Endothelial cell of umbilical vein (primary cell): ENCODE measurements around the gene PRIM1. TPM values are rescaled to one million over a fixed set of nuclear protein-coding genes. Genes with fewer than 3 reads are reported as not detected.

ENCODE experiments used
- BruUV-seq: library from RNA; stranded (reverse); fragments of 400-500 nt; replicated peaks from 2 replicates; lab custom pipeline; 2021; lab: Mats Ljungman, UMichigan
- CTCF ChIA-PET: fragments of 300-600, 350-600 bp; sonication (Branson Sonifier 250); formaldehyde crosslinking; loops from one replicate; lab custom pipeline; 2021; ENCODE audit warnings: antibody characterized with exemption, inconsistent platforms; lab: Charles Lee
- POLR2A ChIA-PET: fragments of 300-600, 350-600 bp; sonication (Branson Sonifier 250); formaldehyde crosslinking; loops from one replicate; lab custom pipeline; 2021; ENCODE audit warnings: antibody characterized with exemption, inconsistent platforms; lab: Charles Lee
- DNase-seq: peaks from one replicate; pipeline ENCODE4 v3.0.0-alpha.2; 2011; ENCODE audit warnings: low read depth, low spot score
- FAIRE-seq: peaks from 2 replicates; lab custom pipeline; 2011; peaks lifted over from hg19 to GRCh38; lab: Jason Lieb, UNC
- H2AFZ ChIP-seq: 2 replicates; pipeline ENCODE4 v1.6.0; 2012; ENCODE audit warnings: low read depth, low read length, control low read depth, inconsistent platforms
- H3K27ac ChIP-seq: 2 replicates; pipeline ENCODE4 v1.5.1; 2011; ENCODE audit warnings: low read depth, mild to moderate bottlenecking, control low read depth, low read length, moderate library complexity; ENCODE audit not compliant: insufficient read depth
- H3K27me3 ChIP-seq, 2 experiments: 2 replicates each; pipeline versions ENCODE4 v1.6.0 to v1.6.1; 2011; ENCODE audit warnings: low read length in 2 of 2, mixed read lengths in 1 of 2; ENCODE audit not compliant: control insufficient read depth in 2 of 2, insufficient read depth in 2 of 2
- H3K36me3 ChIP-seq, 2 experiments: 2 replicates in 1 of 2; 3 replicates in 1 of 2; pipeline ENCODE4 v1.5.1; 2011; ENCODE audit warnings: low read length in 2 of 2, mild to moderate bottlenecking in 1 of 2, moderate library complexity in 1 of 2; ENCODE audit not compliant: control insufficient read depth in 2 of 2, insufficient read depth in 2 of 2; ENCODE audit errors: extremely low read depth in 1 of 2
- H3K4me1 ChIP-seq: 3 replicates; pipeline ENCODE4 v1.5.1; 2011; ENCODE audit warnings: mild to moderate bottlenecking, low read length; ENCODE audit not compliant: control insufficient read depth, insufficient read depth; ENCODE audit errors: extremely low read depth
- H3K4me2 ChIP-seq: 2 replicates; pipeline ENCODE4 v1.6.1; 2011; ENCODE audit warnings: low read length, control low read depth, mixed read lengths; ENCODE audit not compliant: insufficient read depth
- H3K4me3 ChIP-seq, 3 experiments: fragments of 200-600 bp in 1 of 3; sonication (generic), shearing (Covaris generic) in 1 of 3; replicated peaks in 1 of 3; 2 replicates each; pipeline ENCODE4 v1.5.1; 2011 to 2016; ENCODE audit warnings: control low read depth in 3 of 3, low read length in 3 of 3, mild to moderate bottlenecking in 2 of 3, inconsistent platforms in 1 of 3, low read depth in 1 of 3, moderate library complexity in 1 of 3; ENCODE audit not compliant: insufficient read depth in 1 of 3
- H3K79me2 ChIP-seq: 2 replicates; pipeline ENCODE4 v1.6.0; 2012; ENCODE audit warnings: low read length, inconsistent platforms; ENCODE audit not compliant: control insufficient read depth, insufficient read depth
- H3K9ac ChIP-seq: replicated peaks from 2 replicates; pipeline ENCODE3; 2011; ENCODE audit warnings: low read length, control low read depth; ENCODE audit not compliant: insufficient read depth; ENCODE audit errors: extremely low read depth
- H3K9me1 ChIP-seq: replicated peaks from 3 replicates; pipeline ENCODE4 v1.6.0; 2011; ENCODE audit warnings: mild to moderate bottlenecking, low read length; ENCODE audit not compliant: control insufficient read depth, insufficient read depth; ENCODE audit errors: extremely low read depth
- H3K9me3 ChIP-seq: replicated peaks from 2 replicates; pipeline ENCODE4 v1.5.1; 2012; ENCODE audit warnings: low read length, inconsistent platforms; ENCODE audit not compliant: control insufficient read depth, insufficient read depth
- H4K20me1 ChIP-seq: replicated peaks from 2 replicates; pipeline ENCODE3; 2011; ENCODE audit warnings: mild to moderate bottlenecking, low read length; ENCODE audit not compliant: control insufficient read depth, insufficient read depth; ENCODE audit errors: extremely low read depth
- CTCF ChIP-seq, 2 donors: IDR thresholded peaks; 1 replicate in 1 of 2; 2 replicates in 1 of 2; pipeline ENCODE4 v1.5.1; 2011; ENCODE audit warnings: low read length in 2 of 2, mild to moderate bottlenecking in 2 of 2, moderate library complexity in 2 of 2, control low read depth in 1 of 2, inconsistent platforms in 1 of 2, low read depth in 1 of 2; ENCODE audit not compliant: insufficient read depth in 1 of 2; ENCODE audit errors: extremely low read depth in 1 of 2
- EZH2 ChIP-seq: IDR thresholded peaks from 2 replicates; pipeline ENCODE4 v1.6.1; 2012; ENCODE audit warnings: borderline replicate concordance, low read depth, mild to moderate bottlenecking, moderate library complexity, low read length, inconsistent platforms; ENCODE audit not compliant: severe bottlenecking
- GATA2 ChIP-seq: IDR thresholded peaks from 2 replicates; pipeline ENCODE4 v1.7.0; 2011; ENCODE audit warnings: low read depth, mild to moderate bottlenecking, moderate library complexity, mixed read lengths, low read length; ENCODE audit not compliant: insufficient read length, insufficient read depth
- JUN ChIP-seq: IDR thresholded peaks from 2 replicates; pipeline ENCODE4 v1.6.1; 2011; ENCODE audit warnings: borderline replicate concordance, low read depth; ENCODE audit not compliant: insufficient read length, insufficient read depth
- MYC ChIP-seq: IDR thresholded peaks from one replicate; pipeline ENCODE4 v1.6.1; 2011; ENCODE audit warnings: mild to moderate bottlenecking, low read depth, low read length
- POLR2A ChIP-seq: IDR thresholded peaks from 2 replicates; pipeline ENCODE4 v1.6.1; 2012; ENCODE audit warnings: low read depth, mild to moderate bottlenecking, control low read depth, low read length
- POLR2AphosphoS5 ChIP-seq: IDR thresholded peaks from 2 replicates; pipeline ENCODE4 v1.6.1; 2012; ENCODE audit warnings: low read depth, mild to moderate bottlenecking, control low read depth, low read length, moderate library complexity; ENCODE audit not compliant: insufficient read depth
- dilution Hi-C: fragments of 300-500 bp; cut with MboI; formaldehyde crosslinking; loops from one replicate; pipeline ENCODE4 v1.15.0; 2019; ENCODE audit warnings: low sequenced_read_pairs; ENCODE audit not compliant: extremely low pct_ligation_motif_present
- intact Hi-C: fragments of 100-400 bp; cut with micrococcal nuclease; formaldehyde crosslinking; loops from one replicate; pipeline ENCODE4 v1.10.0; 2022
- polyA plus RNA-seq, 4 experiments: library from polyadenylated mRNA; depleted of rRNA in 3 of 4; stranded (reverse) in 3 of 4; unstranded in 1 of 4; fragments of >200 nt; gene quantifications; 2 replicates each; pipeline versions ENCODE4 v1.2.1 to v1.2.3, GENCODE V29; 2011 to 2012; ENCODE audit warnings: missing spikeins in 1 of 4
- total RNA-seq: library from RNA; stranded (reverse); gene quantifications from 2 replicates; pipeline ENCODE4 v1.2.3, GENCODE V29; 2021
- TF ChIP-seq, protein P1 (sequence below): IDR thresholded peaks from 2 replicates; pipeline ENCODE4 v1.6.1; 2011; ENCODE audit not compliant: insufficient read depth, insufficient read length

Gene PRIM1
- total and polyA plus RNA-seq, 2 donors (not counting 3 experiments of a cell fraction or from before 2014, with no cell fraction given): 10.9 to 12.1 TPM

DNA sequence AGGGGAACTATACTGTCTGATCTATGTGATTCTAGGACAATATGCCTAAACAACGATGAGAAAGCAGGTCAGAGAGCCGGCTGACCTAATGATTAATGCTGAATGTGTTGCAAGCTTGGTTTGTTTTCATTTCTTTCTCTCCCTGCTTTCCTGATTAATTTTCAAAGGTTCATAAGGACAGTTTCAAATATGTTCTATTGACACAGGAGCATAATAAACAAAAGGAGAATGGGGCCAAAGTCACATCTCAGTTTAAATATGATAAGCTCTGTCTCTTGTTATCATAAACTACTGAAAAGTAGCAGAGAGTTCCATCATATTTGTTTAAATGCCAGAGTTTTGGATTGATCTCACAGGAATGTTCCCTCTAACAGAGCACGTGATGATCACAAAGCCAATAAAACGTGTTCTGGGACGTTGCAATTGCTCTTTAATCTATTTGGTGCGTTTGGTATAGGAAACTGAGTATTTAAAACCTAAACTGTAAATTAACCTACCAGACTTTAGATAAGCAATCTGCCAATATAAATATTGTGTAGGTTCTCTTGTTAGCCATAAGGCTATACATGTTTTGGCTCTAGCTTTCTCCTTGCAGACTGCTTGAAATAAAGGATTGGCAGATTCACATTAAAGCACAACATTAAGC is 7.3 kb upstream of the PRIM1 start:
- H3K4me3 ChIP-seq: no peak overlapping the region
- DNase-seq (no peak), FAIRE-seq (no peak)
- no peaks in the 10 kb centered on the region for H3K4me1 ChIP-seq
- no peak overlapping the region for H3K9ac ChIP-seq
- no peaks in the 10 kb centered on the region for H3K9me3 ChIP-seq
- H3K9me1 ChIP-seq: no peaks in the 10 kb centered on the region
- TF ChIP-seq EZH2: no peak
- no peak for TF ChIP-seq GATA2
- TF ChIP-seq, protein P1, sequence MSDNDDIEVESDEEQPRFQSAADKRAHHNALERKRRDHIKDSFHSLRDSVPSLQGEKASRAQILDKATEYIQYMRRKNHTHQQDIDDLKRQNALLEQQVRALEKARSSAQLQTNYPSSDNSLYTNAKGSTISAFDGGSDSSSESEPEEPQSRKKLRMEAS: no peak
- TF ChIP-seq JUN: no peak
- no peak for TF ChIP-seq POLR2A
- TF ChIP-seq MYC: no peak
- no peak for TF ChIP-seq POLR2AphosphoS5
- TF ChIP-seq CTCF (IDR thresholded peaks at IDR 0.05; ENCODE audit: extremely low read depth in 1 of 2, insufficient read depth in 1 of 2, low read depth in 1 of 2, low read length in 2 of 2): no peak
- BruUV-seq: no TSS peak
- intact Hi-C loops (no loop called here), dilution Hi-C loops (no loop called here)
- H3K27ac ChIP-seq: no peak overlapping the region
- H4K20me1 ChIP-seq: no peaks in the 10 kb centered on the region
- no peak overlapping the region for H3K4me2 ChIP-seq
- no peaks in the 10 kb centered on the region for H3K36me3 ChIP-seq
- POLR2A ChIA-PET: no interaction called here
- no peaks in the 10 kb centered on the region for H3K79me2 ChIP-seq
- H3K27me3 ChIP-seq: peaks cover 0 to 2% of the 10 kb centered on the region in 2 experiments
- no peak overlapping the region for H2AFZ ChIP-seq
- CTCF ChIA-PET: interaction anchor here (1.0 to 3.9 kb wide), 3 partner anchors 229 to 301 kb away, joined by 5 to 29 read pairs (median 11); no protein-coding TSS in a partner anchor
